ENCODE measurements around the gene RBM12.
"Not testable (repeated sequence)": the region's sequence is repeated elsewhere in the genome, so short reads cannot be mapped to it uniquely, and the experiment has no call there.

The RBM12 gene, protein sequence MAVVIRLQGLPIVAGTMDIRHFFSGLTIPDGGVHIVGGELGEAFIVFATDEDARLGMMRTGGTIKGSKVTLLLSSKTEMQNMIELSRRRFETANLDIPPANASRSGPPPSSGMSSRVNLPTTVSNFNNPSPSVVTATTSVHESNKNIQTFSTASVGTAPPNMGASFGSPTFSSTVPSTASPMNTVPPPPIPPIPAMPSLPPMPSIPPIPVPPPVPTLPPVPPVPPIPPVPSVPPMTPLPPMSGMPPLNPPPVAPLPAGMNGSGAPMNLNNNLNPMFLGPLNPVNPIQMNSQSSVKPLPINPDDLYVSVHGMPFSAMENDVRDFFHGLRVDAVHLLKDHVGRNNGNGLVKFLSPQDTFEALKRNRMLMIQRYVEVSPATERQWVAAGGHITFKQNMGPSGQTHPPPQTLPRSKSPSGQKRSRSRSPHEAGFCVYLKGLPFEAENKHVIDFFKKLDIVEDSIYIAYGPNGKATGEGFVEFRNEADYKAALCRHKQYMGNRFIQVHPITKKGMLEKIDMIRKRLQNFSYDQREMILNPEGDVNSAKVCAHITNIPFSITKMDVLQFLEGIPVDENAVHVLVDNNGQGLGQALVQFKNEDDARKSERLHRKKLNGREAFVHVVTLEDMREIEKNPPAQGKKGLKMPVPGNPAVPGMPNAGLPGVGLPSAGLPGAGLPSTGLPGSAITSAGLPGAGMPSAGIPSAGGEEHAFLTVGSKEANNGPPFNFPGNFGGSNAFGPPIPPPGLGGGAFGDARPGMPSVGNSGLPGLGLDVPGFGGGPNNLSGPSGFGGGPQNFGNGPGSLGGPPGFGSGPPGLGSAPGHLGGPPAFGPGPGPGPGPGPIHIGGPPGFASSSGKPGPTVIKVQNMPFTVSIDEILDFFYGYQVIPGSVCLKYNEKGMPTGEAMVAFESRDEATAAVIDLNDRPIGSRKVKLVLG

GRCh38 chr20:35664466-35665206 lies at the start of gene RBM12, which contains the start of gene CPNE1:
Gene RBM12 (minus strand): TSS chr20:35664900. CDS start chr20:35655322, 9,578 bp downstream.
Gene CPNE1 (minus strand): TSS chr20:35664900. CDS start chr20:35632923, 31,977 bp downstream.
- peak within 1 kb of the TSS; percentile 97 for H3K27ac ChIP-seq
- TF ChIP-seq ZFX (IDR thresholded peaks at IDR 0.05), result peak; percentile 97
- TF ChIP-seq, protein P1, sequence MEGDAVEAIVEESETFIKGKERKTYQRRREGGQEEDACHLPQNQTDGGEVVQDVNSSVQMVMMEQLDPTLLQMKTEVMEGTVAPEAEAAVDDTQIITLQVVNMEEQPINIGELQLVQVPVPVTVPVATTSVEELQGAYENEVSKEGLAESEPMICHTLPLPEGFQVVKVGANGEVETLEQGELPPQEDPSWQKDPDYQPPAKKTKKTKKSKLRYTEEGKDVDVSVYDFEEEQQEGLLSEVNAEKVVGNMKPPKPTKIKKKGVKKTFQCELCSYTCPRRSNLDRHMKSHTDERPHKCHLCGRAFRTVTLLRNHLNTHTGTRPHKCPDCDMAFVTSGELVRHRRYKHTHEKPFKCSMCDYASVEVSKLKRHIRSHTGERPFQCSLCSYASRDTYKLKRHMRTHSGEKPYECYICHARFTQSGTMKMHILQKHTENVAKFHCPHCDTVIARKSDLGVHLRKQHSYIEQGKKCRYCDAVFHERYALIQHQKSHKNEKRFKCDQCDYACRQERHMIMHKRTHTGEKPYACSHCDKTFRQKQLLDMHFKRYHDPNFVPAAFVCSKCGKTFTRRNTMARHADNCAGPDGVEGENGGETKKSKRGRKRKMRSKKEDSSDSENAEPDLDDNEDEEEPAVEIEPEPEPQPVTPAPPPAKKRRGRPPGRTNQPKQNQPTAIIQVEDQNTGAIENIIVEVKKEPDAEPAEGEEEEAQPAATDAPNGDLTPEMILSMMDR (conservative IDR thresholded peaks at IDR 0.05), result no peak

GRCh38 chr20:35714127-35714526 lies 49.4 kb upstream of the RBM12 start:
- TF ChIP-seq, protein P1 (conservative IDR thresholded peaks at IDR 0.05), result no peak
- TF ChIP-seq ZFX (IDR thresholded peaks at IDR 0.05), result no peak
- no peak overlapping the region for H3K27ac ChIP-seq

- not testable (repeated sequence) for H3K27ac ChIP-seq
Measured at GRCh38 chr20:35713120-35713519, 48.4 kb upstream of the RBM12 start.

DNA sequence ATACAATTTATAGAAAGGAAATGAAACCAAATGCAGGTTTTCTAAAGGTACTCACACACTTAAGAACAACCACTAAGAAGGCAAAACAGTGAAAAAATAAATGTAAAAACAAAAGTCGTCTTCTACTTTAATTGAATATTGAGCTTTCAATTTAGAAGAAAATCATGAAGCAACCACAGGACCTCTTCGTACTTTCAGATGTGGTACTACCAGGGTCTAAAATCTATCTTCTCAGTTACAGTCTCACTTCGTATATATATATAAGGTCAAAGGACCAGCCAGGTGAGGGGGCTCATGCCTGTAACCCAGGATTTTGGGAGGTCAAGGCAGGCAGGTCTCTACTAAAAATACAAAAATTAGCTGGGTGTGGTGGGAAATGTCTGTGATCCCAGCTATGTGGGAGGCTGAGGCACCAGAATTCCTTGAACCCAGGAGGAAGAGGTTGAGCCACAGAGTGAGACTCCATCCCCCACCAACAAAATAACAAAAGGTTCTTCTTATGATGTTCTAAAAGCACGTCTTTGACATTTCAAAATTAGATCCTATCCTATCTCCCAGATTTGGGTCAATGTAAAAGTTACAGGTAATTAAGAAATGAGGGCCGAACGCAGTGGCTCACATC lies 47.0 kb upstream of the RBM12 start:
- no peak for TF ChIP-seq ZFX (IDR thresholded peaks at IDR 0.05)
- TF ChIP-seq, protein P1 (conservative IDR thresholded peaks at IDR 0.05), result no peak

DNA sequence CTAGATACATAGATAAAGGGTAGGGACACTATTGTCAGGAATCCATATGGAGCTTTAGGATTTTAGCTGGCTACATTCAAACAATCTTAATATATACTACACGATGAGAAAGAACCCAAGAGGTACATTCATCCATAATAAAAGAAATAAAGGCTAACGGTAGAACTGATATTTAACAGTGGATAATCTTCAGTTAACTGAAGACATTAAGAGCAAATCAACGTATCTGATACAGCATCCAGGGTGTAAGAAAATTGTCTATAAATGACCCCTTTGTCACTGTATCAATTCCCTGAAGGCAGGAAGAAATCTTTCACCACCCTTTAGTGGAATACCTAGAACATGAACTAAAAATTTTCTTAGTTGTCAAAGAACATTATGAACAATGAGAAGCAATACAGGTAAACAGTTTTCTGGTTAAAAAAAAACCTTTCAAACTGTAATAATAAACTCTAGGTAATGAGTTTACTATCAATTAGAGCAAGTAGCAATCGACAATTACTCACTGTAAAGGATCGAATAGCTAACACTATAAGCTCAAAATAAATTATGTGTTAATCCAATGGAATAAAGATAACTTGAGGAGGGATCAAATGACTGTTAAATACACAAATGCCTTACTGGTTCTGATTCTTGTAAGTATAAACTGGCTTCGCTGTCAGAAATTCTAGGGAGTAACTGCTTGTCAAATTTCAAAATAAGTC lies 46.3 kb upstream of the RBM12 start:
- TF ChIP-seq ZFX (IDR thresholded peaks at IDR 0.05), result no peak
- TF ChIP-seq, protein P1 (conservative IDR thresholded peaks at IDR 0.05), result no peak
- no peak overlapping the region for H3K27ac ChIP-seq

More for the DNA sequence above, 47.0 kb upstream of the RBM12 start:
- no peak overlapping the region for H3K27ac ChIP-seq

DNA sequence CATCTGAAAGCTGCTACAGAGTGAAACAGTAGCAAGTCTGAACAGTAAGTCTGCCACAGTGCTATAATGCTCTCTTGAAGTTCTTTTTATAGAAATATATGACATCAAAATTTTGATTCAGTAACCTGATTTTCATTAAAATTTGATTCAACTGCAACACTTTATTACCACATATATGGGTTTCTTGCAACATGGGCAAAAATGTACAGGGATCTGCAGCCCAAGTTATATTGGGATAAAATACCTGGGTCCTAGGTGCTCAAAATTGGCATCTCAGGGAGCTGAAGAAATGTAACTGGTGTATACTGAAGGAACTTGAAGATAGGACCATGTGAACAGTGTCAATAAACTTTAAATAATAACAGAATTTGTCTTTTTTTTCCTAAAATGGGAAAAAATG lies 45.3 kb upstream of the RBM12 start:
- TF ChIP-seq, protein P1 (conservative IDR thresholded peaks at IDR 0.05), result no peak
- no peak for TF ChIP-seq ZFX (IDR thresholded peaks at IDR 0.05)
- no peak overlapping the region for H3K27ac ChIP-seq

Measured in C4-2B (cell line).